Stomach (tissue), 4 donors: ENCODE data around the gene TFF3.

Source experiments
- CTCF ChIP-seq, 7 experiments: fragments of 450-650 bp in 4 of 7; fragments of 200-600 bp in 3 of 7; sonication (generic) in 3 of 7; IDR thresholded peaks; one replicate each; pipeline ENCODE4 v1.5.1; 2016 to 2019; ENCODE audit warnings: antibody characterized with exemption in 7 of 7, control low read depth in 2 of 7, mild to moderate bottlenecking in 1 of 7
- EP300 ChIP-seq: sonication (generic); formaldehyde crosslinking; IDR thresholded peaks from one replicate; pipeline ENCODE4 v1.6.1; 2017; ENCODE audit warnings: antibody characterized with exemption
- POLR2A ChIP-seq, 4 donors: fragments of 450-650 bp; IDR thresholded peaks; one replicate each; pipeline ENCODE4 v1.6.1; 2016; ENCODE audit warnings: antibody characterized with exemption in 4 of 4, control low read depth in 2 of 4, mild to moderate bottlenecking in 1 of 4, moderate library complexity in 1 of 4
- POLR2AphosphoS5 ChIP-seq, 3 donors: sonication (generic); formaldehyde crosslinking; IDR thresholded peaks; one replicate each; pipeline ENCODE4 v1.6.1; 2016; ENCODE audit warnings: antibody characterized with exemption in 3 of 3

- TF ChIP-seq CTCF (IDR thresholded peaks at IDR 0.05) (peak in 1 of 7 experiments; percentile 22), POLR2AphosphoS5 (IDR thresholded peaks at IDR 0.05) (no peak), POLR2A (IDR thresholded peaks at IDR 0.05) (no peak), EP300 (no peak)
Observed at GRCh38 chr21:42360317-42360716, 45.1 kb upstream of the TFF3 start.
